ENCODE results near the gene CTCFL. TPM values are rescaled to one million over a fixed set of nuclear protein-coding genes. Genes with fewer than 3 reads are reported as not detected.

The CTCFL gene
- total and polyA plus RNA-seq, 2 of the 13 experiments (the other 11 are each of a cell fraction or from before 2014, with no cell fraction given): 0.04 TPM; not detected in 1

DNA sequence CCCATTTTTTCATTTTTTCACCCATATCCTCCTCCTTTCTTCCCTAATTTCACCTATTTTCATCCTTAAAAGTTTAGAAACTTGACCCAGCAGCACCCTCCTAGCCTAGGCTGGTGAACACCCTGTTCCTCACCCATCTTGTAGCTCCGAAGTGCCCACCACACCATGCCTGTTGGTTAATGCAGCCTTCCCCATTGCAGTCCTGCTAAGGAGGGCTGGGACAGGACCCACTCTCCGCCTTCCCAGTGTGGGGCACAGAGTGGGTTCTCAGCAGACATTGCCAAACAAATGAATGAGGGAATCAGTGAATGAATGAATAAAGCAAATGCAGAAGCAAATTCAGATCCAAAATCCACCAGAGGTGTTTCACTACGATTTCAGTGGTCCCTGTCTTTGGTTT lies 45.7 kb downstream of the CTCFL start:
- intact Hi-C loops (cut with micrococcal nuclease; ENCODE audit: unreplicated experiment): no loop called here
- Histone ChIP-seq H3K79me2 (ENCODE audit: insufficient read depth, low read length) (no peaks in the 10 kb centered on the region), H3K36me3 (replicated peaks in 1 of 2; ENCODE audit: control insufficient read depth in 1 of 2, insufficient read depth in 2 of 2, low read length in 2 of 2) (no peaks in the 10 kb centered on the region), H4K20me1 (ENCODE audit: insufficient read depth, low read length) (no peaks in the 10 kb centered on the region), H3K4me2 (ENCODE audit: low read depth, low read length) (no peak overlapping the region), H3K4me1 (ENCODE audit: insufficient read depth, low read length) (0 out of 2 replicates have a peak, but pooled peaks cover 5% of the 10 kb centered on the region), H3K27me3 (ENCODE audit: control insufficient read depth in 1 of 2, insufficient read depth in 2 of 2, low read length in 2 of 2) (peaks cover 10 to 85% of the 10 kb centered on the region in 2 experiments), H3K4me3 (replicated peaks in 1 of 3; ENCODE audit: insufficient read depth in 1 of 3, low read depth in 2 of 3, low read length in 3 of 3) (no peak overlapping the region), H3K9me3 (ENCODE audit: low read length) (no peaks in the 10 kb centered on the region), H3K27ac (ENCODE audit: extremely low read length, insufficient read depth, low read length) (no peak overlapping the region), H3K9ac (ENCODE audit: insufficient read depth, low read depth, low read length) (no peak overlapping the region), H2AFZ (ENCODE audit: low read length) (no peak overlapping the region)
- ChIA-PET POLR2A (no interaction called here), CTCF (ENCODE audit: low intra/inter-chr PET ratio, low total read pairs) (no interaction called here)
- no TSS peak for BruUV-seq (replicated peaks)
- in situ Hi-C loops (cut with HindIII; ENCODE audit: extremely low pct_ligation_motif_present, low pct_unique_long_range_greater_than_20kb): no loop called here
- ATAC-seq (no peak), FAIRE-seq (no peak), DNase-seq (ENCODE audit: low spot score) (no peak)
- WGBS (ENCODE audit: low lambda C conversion rate): 38% methylated on average over 3 of the region's 3 CpGs
- TF ChIP-seq PHF5A (CRISPR knock-in tag; IDR thresholded peaks at IDR 0.05; ENCODE audit: low read depth, unreplicated experiment) (no peak), ZNF282 (IDR thresholded peaks at IDR 0.05; ENCODE audit: partially characterized antibody) (no peak), ZMYM2 (CRISPR knock-in tag; IDR thresholded peaks at IDR 0.05) (no peak), FOXA3 (CRISPR knock-in tag; IDR thresholded peaks at IDR 0.05) (no peak), ZNF772 (CRISPR knock-in tag; IDR thresholded peaks at IDR 0.05) (no peak), KAT8 (CRISPR knock-in tag; IDR thresholded peaks at IDR 0.05) (no peak), HDAC6 (IDR thresholded peaks at IDR 0.05; ENCODE audit: low read depth, low read length) (no peak), ZNF230 (CRISPR knock-in tag; IDR thresholded peaks at IDR 0.05) (no peak), TCF7 (IDR thresholded peaks at IDR 0.05; ENCODE audit: low read depth) (no peak), YEATS2 (CRISPR knock-in tag; IDR thresholded peaks at IDR 0.05; ENCODE audit: borderline replicate concordance) (no peak), SP4 (CRISPR knock-in tag; IDR thresholded peaks at IDR 0.05) (no peak), ZZZ3 (CRISPR knock-in tag; IDR thresholded peaks at IDR 0.05; ENCODE audit: borderline replicate concordance) (no peak)
- TF ChIP-seq, protein P1, sequence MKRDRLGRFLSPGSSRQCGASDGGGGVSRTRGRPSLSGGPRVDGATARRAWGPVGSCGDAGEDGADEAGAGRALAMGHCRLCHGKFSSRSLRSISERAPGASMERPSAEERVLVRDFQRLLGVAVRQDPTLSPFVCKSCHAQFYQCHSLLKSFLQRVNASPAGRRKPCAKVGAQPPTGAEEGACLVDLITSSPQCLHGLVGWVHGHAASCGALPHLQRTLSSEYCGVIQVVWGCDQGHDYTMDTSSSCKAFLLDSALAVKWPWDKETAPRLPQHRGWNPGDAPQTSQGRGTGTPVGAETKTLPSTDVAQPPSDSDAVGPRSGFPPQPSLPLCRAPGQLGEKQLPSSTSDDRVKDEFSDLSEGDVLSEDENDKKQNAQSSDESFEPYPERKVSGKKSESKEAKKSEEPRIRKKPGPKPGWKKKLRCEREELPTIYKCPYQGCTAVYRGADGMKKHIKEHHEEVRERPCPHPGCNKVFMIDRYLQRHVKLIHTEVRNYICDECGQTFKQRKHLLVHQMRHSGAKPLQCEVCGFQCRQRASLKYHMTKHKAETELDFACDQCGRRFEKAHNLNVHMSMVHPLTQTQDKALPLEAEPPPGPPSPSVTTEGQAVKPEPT (CRISPR knock-in tag; IDR thresholded peaks at IDR 0.05; ENCODE audit: low read depth): no peak
- TF ChIP-seq, protein P2, sequence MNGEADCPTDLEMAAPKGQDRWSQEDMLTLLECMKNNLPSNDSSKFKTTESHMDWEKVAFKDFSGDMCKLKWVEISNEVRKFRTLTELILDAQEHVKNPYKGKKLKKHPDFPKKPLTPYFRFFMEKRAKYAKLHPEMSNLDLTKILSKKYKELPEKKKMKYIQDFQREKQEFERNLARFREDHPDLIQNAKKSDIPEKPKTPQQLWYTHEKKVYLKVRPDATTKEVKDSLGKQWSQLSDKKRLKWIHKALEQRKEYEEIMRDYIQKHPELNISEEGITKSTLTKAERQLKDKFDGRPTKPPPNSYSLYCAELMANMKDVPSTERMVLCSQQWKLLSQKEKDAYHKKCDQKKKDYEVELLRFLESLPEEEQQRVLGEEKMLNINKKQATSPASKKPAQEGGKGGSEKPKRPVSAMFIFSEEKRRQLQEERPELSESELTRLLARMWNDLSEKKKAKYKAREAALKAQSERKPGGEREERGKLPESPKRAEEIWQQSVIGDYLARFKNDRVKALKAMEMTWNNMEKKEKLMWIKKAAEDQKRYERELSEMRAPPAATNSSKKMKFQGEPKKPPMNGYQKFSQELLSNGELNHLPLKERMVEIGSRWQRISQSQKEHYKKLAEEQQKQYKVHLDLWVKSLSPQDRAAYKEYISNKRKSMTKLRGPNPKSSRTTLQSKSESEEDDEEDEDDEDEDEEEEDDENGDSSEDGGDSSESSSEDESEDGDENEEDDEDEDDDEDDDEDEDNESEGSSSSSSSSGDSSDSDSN (CRISPR knock-in tag; IDR thresholded peaks at IDR 0.05): no peak
- TF ChIP-seq, protein P3, sequence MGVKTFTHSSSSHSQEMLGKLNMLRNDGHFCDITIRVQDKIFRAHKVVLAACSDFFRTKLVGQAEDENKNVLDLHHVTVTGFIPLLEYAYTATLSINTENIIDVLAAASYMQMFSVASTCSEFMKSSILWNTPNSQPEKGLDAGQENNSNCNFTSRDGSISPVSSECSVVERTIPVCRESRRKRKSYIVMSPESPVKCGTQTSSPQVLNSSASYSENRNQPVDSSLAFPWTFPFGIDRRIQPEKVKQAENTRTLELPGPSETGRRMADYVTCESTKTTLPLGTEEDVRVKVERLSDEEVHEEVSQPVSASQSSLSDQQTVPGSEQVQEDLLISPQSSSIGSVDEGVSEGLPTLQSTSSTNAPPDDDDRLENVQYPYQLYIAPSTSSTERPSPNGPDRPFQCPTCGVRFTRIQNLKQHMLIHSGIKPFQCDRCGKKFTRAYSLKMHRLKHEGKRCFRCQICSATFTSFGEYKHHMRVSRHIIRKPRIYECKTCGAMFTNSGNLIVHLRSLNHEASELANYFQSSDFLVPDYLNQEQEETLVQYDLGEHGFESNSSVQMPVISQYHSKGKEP (CRISPR knock-in tag; IDR thresholded peaks at IDR 0.05): no peak
- TF ChIP-seq, protein P4, sequence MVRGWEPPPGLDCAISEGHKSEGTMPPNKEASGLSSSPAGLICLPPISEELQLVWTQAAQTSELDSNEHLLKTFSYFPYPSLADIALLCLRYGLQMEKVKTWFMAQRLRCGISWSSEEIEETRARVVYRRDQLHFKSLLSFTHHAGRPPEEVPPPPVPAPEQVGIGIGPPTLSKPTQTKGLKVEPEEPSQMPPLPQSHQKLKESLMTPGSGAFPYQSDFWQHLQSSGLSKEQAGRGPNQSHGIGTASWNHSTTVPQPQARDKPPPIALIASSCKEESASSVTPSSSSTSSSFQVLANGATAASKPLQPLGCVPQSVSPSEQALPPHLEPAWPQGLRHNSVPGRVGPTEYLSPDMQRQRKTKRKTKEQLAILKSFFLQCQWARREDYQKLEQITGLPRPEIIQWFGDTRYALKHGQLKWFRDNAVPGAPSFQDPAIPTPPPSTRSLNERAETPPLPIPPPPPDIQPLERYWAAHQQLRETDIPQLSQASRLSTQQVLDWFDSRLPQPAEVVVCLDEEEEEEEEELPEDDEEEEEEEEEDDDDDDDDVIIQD (CRISPR knock-in tag; IDR thresholded peaks at IDR 0.05; ENCODE audit: low read depth): no peak
